Thyroid gland (tissue), 4 donors: ENCODE data around the gene PLAAT2.
A peak's percentile ranks its signal among the peaks of the same experiment; 100 is the strongest.

Experiments used
- CTCF ChIP-seq, 6 experiments: fragments of 200-600 bp in 3 of 6; fragments of 450-650 bp in 3 of 6; sonication (generic) in 3 of 6; IDR thresholded peaks; one replicate each; pipeline ENCODE4 v1.5.1; 2016 to 2019; ENCODE audit warnings: antibody characterized with exemption in 6 of 6, mild to moderate bottlenecking in 2 of 6, inconsistent platforms in 1 of 6, moderate library complexity in 1 of 6
- POLR2A ChIP-seq, 2 donors: fragments of 450-650 bp; IDR thresholded peaks; one replicate each; pipeline ENCODE4 v1.6.1; 2017; ENCODE audit warnings: antibody characterized with exemption in 2 of 2, mild to moderate bottlenecking in 2 of 2, moderate library complexity in 1 of 2

GRCh38 chr11:63564056-63564774, 1.0 kb upstream of the PLAAT2 start:
- TF ChIP-seq CTCF (IDR thresholded peaks at IDR 0.05) (no peak), POLR2A (IDR thresholded peaks at IDR 0.05) (peak in 1 of 2 donors; percentile 5)
